IPS-NIHi7 (cell line): ENCODE measurements around the gene NHSL1.

Experiments used
- DNase-seq: peaks from one replicate; pipeline ENCODE4 v3.0.0; 2012; ENCODE audit warnings: mixed read lengths; ENCODE audit errors: extremely low spot score

The NHSL1 gene

GRCh38 chr6:138493413-138493812, 5.9 kb downstream of the NHSL1 start:
- DNase-seq, result peak; percentile 33

DNA sequence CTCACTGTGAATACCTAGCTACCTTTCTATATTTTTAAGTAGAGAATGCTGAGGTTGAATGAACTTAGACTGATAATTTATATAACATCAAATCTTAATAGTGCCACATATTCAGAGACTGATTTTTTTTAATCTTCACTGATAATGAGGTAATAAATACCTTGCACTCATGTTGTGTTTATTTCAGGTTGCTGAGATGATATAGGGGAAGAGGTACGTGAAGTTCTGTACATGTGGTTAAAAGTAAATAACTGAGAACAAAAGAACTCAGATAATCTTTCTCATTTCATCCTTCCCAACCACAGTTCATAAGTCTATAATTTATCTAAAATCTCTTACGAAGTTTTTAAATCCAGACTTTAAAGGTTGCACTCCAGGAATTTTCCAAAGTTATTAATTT, 6.4 kb downstream of the NHSL1 start:
- no peak for DNase-seq

DNA sequence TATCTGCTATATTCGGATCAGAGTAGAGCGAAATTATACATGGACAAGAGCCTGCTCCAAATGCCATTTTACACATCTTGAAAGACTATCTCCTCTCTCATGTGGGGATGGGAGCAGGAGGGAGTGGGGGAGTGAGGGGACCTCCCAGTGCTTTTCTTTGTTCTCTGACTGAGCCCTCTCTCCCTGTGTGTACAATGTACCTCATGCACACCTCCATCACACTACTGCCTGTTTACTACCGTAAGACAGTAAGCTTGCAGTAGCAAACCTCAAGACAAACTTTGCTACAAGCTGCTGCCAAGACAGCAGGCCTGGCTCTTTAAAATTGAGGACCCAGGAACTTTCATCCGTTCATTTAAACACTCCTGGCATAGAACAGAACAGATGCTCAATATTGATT, 7.2 kb downstream of the NHSL1 start:
- DNase-seq, result no peak

- DNase-seq, result no peak
Measured at GRCh38 chr6:138491017-138491416, 8.3 kb downstream of the NHSL1 start.

- DNase-seq, result no peak
Measured at GRCh38 chr6:138489846-138490245, 9.4 kb downstream of the NHSL1 start.

- DNase-seq, result no peak
Measured at GRCh38 chr6:138487102-138487604, 12.1 kb downstream of the NHSL1 start.

- DNase-seq, result peak; percentile 29
Measured at GRCh38 chr6:138486249-138487101, 12.8 kb downstream of the NHSL1 start.

GRCh38 chr6:138485586-138486248, 13.6 kb downstream of the NHSL1 start:
- no peak for DNase-seq

GRCh38 chr6:138485005-138485545, 14.2 kb downstream of the NHSL1 start:
- no peak for DNase-seq

- DNase-seq, result no peak
Measured at GRCh38 chr6:138484018-138484731, 15.1 kb downstream of the NHSL1 start.

DNA sequence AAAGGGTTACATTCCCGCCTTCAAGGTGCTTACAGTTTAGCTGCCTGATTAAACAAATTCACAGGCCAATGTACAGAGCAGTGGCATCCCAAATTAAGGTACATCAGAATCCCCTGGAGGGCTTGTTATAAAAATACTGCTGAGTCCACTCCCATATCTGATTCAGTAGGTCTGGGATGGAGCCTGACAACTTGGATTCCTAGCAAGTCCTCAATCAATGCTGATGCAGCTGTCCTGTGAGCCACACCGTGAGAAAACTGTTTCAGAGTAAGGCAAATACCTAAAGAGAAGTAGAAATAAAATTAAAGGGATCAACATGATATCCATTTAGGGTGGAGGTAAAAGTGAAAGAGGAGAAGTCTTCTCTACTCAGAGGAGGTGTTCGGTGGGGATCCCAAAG, 16.5 kb downstream of the NHSL1 start:
- no peak for DNase-seq

DNA sequence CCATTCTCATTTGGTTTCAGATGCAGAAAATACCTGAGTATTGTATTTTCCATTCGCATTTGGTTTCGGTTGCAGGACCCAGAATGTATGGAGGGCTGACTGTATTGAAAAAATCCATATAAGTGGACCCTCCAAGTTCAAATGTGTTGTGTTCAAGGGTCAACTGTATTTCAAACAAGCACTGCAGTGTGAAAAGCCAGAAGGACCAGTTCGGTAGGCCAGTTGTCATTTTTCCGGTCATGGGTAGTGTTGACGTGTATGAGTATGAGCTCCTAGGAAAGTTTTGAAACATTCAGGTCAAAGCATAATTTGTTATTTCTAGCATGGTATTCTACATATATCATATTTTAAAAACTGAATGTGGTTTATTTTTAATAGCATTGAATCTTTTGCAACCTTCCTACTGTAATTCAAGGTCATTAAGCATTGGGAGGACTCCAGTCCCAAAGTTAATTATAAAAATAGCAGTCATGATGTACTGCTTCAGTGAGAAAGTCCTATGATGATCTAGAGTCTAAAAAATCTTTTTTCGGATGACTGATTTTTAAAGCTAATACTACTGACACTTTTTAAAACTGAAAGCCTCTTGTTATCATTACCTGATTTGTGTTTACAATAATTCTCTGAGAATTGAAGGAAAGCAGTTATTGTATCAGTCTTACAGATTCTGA, 18.9 kb downstream of the NHSL1 start:
- DNase-seq, result no peak

DNA sequence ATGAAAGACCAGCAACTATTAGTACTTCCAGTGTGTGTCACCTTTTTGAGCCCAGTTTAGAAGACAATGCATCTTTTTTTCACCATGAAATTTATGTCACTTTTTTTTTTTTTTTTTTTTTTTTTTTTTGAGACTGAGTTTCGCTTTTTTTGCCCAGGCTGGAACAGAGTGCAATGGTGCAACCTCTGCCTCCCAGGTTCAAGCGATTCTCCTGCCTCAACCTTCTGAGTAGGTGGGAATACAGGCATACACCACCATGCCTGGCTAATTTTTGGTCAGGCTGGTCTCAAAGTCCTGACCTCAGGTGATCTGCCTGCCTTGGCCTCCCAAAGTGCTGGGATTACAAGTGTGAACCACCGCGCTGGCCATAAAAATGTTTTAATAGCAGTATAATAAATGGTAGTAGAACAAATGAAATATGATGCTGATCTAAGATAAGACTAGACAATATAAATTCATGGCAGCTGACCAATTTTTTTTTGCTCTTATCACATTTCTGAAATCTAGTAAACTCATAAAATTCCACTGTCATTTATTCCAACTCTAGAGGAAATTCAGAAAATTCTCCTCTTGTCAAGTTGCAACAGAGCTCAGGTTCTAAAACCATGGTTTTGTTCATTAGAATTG, 21.3 kb downstream of the NHSL1 start:
- DNase-seq, result no peak

- no peak for DNase-seq
Measured at GRCh38 chr6:138476116-138476515, 23.2 kb downstream of the NHSL1 start.

DNA sequence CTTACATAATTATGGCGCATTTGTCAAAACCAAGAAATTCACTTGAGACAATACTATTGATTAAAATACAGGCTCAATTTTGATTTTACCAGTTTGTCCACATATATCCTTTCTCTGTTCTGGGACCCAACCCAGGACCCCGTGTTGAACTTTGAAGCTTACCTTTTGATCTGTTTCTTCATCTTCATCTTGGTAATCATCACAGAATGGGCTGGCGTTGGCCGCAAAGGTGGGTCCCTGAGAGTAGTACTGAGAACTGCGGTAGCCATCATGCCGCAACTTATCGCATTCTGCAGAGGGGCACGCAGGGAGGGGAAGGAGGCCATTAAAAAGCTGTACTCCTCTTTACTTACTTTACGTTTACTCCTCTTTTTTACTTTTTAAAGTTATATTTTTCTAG, 26.1 kb downstream of the NHSL1 start:
- no peak for DNase-seq

DNA sequence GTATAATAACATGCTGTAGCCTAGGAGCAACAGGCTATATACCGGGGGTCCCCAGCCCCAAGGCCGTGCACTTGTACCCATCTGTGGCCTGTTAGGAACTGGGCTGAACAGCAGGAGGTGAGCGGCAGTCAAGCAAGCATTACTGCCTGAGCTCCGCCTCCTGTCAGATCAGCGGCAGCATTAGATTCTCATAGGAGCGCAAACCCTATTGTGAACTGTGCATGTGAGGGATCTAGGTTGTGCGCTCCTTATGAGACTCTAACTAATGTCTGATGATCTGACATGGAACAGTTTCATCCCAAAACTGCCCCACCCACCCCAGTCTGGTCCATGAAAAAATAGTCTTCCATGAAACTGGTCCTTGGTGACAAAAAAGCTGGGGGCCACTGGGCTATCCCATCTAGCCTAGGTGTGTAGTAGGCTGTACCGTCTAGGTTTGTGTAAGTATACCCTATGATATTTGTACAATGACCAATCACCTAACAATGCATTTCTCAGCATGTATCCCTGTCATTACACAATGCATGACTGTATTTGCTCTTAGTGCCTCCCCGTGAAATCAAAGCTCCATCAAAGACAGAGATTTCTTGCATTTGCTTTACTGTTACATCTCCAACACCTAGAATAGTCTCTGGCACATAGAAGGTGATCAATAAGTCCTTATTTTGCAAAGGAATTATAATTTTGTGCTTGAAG, 30.8 kb downstream of the NHSL1 start:
- no peak for DNase-seq

GRCh38 chr6:138467901-138468300, 31.4 kb downstream of the NHSL1 start:
- no peak for DNase-seq

- DNase-seq, result no peak
Measured at GRCh38 chr6:138465007-138465645, 34.2 kb downstream of the NHSL1 start.

GRCh38 chr6:138464085-138464484, 35.2 kb downstream of the NHSL1 start:
- DNase-seq, result no peak

DNA sequence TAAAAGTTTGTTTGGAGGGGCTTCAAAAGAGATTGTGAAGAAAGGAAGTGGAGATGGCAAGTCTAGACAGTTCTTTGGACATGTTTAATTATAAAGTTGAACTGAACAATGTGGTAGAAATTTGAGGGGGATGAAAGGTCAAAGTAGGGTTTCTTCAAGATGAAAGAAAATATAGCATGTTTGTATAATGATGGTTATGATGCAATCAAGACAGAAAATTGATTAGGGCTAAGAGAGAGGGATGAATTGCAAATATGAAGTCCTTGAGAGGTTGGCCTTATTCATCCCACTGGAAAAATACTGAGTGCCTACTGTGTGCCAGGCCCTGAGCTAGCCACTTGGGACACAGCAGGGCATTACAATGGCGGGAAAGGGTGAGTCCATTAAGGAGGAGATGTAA, 37.6 kb downstream of the NHSL1 start:
- DNase-seq, result no peak
